ENCODE data around the gene PCDH15. TPM values are rescaled to one million over a fixed set of nuclear protein-coding genes. Genes with fewer than 3 reads are reported as not detected.

PCDH15 gene
- total and polyA plus RNA-seq, 2 experiments from 2014 or later, result 0.29 to 0.66 TPM

DNA sequence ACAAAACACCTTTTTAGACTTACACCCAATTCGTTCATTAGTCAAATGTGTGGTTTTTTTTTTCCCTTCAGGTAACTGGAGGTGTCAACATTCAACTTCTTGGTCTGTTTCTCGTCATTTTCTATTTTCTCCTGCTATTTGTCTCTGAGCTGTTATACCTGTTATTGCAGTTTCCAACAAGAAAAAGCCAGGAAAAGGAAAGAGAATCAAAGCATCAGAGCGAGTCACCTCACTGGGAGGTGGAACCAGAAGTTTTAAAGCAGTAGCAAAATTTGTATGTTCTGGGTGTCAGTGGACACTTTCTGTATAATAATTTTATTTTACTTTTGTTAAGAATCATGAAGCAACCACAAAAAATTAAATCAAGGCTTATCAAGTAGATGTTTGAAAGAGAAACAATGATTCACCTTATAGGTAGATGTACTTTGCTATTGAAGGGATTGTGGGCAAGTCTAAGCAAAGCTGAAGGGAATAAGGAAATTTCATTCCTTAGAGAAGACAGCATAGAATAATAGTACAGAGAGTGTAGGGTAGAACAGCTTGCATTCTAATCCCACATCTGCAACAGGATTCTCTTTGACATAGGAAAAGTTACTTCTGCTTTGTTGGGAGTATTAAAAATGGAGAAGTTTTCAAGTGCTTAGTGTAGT is 675.8 kb downstream of the PCDH15 start (continued):
- TF ChIP-seq, protein P1, sequence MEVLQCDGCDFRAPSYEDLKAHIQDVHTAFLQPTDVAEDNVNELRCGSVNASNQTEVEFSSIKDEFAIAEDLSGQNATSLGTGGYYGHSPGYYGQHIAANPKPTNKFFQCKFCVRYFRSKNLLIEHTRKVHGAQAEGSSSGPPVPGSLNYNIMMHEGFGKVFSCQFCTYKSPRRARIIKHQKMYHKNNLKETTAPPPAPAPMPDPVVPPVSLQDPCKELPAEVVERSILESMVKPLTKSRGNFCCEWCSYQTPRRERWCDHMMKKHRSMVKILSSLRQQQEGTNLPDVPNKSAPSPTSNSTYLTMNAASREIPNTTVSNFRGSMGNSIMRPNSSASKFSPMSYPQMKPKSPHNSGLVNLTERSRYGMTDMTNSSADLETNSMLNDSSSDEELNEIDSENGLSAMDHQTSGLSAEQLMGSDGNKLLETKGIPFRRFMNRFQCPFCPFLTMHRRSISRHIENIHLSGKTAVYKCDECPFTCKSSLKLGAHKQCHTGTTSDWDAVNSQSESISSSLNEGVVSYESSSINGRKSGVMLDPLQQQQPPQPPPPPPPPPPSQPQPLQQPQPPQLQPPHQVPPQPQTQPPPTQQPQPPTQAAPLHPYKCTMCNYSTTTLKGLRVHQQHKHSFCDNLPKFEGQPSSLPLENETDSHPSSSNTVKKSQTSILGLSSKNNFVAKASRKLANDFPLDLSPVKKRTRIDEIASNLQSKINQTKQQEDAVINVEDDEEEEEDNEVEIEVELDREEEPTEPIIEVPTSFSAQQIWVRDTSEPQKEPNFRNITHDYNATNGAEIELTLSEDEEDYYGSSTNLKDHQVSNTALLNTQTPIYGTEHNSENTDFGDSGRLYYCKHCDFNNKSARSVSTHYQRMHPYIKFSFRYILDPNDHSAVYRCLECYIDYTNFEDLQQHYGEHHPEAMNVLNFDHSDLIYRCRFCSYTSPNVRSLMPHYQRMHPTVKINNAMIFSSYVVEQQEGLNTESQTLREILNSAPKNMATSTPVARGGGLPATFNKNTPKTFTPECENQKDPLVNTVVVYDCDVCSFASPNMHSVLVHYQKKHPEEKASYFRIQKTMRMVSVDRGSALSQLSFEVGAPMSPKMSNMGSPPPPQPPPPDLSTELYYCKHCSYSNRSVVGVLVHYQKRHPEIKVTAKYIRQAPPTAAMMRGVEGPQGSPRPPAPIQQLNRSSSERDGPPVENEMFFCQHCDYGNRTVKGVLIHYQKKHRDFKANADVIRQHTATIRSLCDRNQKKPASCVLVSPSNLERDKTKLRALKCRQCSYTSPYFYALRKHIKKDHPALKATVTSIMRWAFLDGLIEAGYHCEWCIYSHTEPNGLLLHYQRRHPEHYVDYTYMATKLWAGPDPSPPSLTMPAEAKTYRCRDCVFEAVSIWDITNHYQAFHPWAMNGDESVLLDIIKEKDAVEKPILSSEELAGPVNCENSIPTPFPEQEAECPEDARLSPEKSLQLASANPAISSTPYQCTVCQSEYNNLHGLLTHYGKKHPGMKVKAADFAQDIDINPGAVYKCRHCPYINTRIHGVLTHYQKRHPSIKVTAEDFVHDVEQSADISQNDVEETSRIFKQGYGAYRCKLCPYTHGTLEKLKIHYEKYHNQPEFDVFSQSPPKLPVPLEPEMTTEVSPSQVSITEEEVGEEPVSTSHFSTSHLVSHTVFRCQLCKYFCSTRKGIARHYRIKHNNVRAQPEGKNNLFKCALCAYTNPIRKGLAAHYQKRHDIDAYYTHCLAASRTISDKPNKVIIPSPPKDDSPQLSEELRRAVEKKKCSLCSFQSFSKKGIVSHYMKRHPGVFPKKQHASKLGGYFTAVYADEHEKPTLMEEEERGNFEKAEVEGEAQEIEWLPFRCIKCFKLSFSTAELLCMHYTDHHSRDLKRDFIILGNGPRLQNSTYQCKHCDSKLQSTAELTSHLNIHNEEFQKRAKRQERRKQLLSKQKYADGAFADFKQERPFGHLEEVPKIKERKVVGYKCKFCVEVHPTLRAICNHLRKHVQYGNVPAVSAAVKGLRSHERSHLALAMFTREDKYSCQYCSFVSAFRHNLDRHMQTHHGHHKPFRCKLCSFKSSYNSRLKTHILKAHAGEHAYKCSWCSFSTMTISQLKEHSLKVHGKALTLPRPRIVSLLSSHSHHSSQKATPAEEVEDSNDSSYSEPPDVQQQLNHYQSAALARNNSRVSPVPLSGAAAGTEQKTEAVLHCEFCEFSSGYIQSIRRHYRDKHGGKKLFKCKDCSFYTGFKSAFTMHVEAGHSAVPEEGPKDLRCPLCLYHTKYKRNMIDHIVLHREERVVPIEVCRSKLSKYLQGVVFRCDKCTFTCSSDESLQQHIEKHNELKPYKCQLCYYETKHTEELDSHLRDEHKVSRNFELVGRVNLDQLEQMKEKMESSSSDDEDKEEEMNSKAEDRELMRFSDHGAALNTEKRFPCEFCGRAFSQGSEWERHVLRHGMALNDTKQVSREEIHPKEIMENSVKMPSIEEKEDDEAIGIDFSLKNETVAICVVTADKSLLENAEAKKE (CRISPR knock-in tag; IDR thresholded peaks at IDR 0.05), result no peak
- no peak for TF ChIP-seq EZH2phosphoT487 (IDR thresholded peaks at IDR 0.05; ENCODE audit: unreplicated experiment)
- no peak for TF ChIP-seq NANOG (IDR thresholded peaks at IDR 0.05; ENCODE audit: borderline replicate concordance)
- no peak for TF ChIP-seq EZH2 (IDR thresholded peaks at IDR 0.05; ENCODE audit: low read depth, unreplicated experiment)
- TF ChIP-seq POLR2AphosphoS5 (IDR thresholded peaks at IDR 0.05; ENCODE audit: low read depth), result no peak

DNA sequence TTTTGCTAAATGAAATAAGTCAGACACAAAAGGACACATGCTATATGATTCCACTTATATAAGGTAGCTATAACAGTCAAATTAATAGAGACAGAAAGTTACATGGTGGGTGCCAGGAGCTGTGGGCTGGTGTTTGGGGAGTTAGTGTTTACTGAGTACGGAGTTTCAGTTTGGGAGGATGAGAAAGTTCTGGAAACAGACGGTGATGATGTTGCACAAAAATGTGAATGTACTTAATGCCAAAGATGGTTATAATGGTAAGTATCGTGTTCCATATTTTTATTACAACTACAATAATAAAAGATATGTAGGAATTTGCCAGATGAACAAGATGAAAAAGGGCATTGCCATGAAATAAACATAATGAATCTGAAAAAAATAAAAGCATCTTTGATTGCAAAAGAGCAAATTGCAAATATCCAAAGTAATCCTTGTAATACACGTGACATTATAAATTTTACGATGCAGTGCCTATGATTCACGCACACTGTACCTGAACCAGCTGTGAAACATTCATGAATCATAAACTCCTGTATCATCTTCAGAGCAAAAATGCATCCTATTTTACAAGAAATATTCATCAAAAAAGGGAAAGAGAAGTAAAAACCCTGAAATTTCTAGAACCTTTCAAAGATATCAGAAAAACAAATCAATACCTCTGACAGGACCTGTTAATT is 676.7 kb downstream of the PCDH15 start:
- Histone ChIP-seq H3K4me1 (ENCODE audit: insufficient read depth) (no peaks in the 10 kb centered on the region), H2AFZ (no peak overlapping the region), H3K36me3 (ENCODE audit: insufficient read depth) (no peaks in the 10 kb centered on the region), H3K27me3 (ENCODE audit: insufficient read depth) (no peaks in the 10 kb centered on the region), H3K9me2 (ENCODE audit: insufficient read depth) (no peaks in the 10 kb centered on the region), H3F3A (replicated peaks; ENCODE audit: low read depth) (no peaks in the 10 kb centered on the region), H3K79me2 (replicated peaks; ENCODE audit: insufficient read depth) (no peaks in the 10 kb centered on the region), H3K4me3 (no peak overlapping the region), H3K4me2 (no peak overlapping the region), H4K20me1 (replicated peaks; ENCODE audit: insufficient read depth) (no peaks in the 10 kb centered on the region), H3K27ac (ENCODE audit: low read depth) (no peak overlapping the region)
- Mint-ChIP-seq H3K27me3 (ENCODE audit: insufficient read depth, low read depth, poor library complexity) (no peaks in the 10 kb centered on the region), H3K27ac (no peak overlapping the region), H3K4me1 (no peaks in the 10 kb centered on the region), H3K4me3 (no peak overlapping the region), H3K36me3 (ENCODE audit: low read depth) (no peaks in the 10 kb centered on the region), H3K9me3 (peaks cover 3% of the 10 kb centered on the region; the same call in 1 of the 3 replicates)
- DNase-seq (ENCODE audit: low spot score), result no peak
- no peak for ATAC-seq
- TF ChIP-seq, protein P2, sequence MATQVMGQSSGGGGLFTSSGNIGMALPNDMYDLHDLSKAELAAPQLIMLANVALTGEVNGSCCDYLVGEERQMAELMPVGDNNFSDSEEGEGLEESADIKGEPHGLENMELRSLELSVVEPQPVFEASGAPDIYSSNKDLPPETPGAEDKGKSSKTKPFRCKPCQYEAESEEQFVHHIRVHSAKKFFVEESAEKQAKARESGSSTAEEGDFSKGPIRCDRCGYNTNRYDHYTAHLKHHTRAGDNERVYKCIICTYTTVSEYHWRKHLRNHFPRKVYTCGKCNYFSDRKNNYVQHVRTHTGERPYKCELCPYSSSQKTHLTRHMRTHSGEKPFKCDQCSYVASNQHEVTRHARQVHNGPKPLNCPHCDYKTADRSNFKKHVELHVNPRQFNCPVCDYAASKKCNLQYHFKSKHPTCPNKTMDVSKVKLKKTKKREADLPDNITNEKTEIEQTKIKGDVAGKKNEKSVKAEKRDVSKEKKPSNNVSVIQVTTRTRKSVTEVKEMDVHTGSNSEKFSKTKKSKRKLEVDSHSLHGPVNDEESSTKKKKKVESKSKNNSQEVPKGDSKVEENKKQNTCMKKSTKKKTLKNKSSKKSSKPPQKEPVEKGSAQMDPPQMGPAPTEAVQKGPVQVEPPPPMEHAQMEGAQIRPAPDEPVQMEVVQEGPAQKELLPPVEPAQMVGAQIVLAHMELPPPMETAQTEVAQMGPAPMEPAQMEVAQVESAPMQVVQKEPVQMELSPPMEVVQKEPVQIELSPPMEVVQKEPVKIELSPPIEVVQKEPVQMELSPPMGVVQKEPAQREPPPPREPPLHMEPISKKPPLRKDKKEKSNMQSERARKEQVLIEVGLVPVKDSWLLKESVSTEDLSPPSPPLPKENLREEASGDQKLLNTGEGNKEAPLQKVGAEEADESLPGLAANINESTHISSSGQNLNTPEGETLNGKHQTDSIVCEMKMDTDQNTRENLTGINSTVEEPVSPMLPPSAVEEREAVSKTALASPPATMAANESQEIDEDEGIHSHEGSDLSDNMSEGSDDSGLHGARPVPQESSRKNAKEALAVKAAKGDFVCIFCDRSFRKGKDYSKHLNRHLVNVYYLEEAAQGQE (IDR thresholded peaks at IDR 0.05; ENCODE audit: unreplicated experiment), result no peak
- TF ChIP-seq NANOG (IDR thresholded peaks at IDR 0.05; ENCODE audit: borderline replicate concordance), result no peak
- no peak for TF ChIP-seq POLR2AphosphoS5 (IDR thresholded peaks at IDR 0.05; ENCODE audit: low read depth)
- no peak for TF ChIP-seq ZNF331 (CRISPR knock-in tag; IDR thresholded peaks at IDR 0.05; ENCODE audit: low read depth)
- TF ChIP-seq JUNB (IDR thresholded peaks at IDR 0.05; ENCODE audit: unreplicated experiment), result no peak
- TF ChIP-seq, protein P3, sequence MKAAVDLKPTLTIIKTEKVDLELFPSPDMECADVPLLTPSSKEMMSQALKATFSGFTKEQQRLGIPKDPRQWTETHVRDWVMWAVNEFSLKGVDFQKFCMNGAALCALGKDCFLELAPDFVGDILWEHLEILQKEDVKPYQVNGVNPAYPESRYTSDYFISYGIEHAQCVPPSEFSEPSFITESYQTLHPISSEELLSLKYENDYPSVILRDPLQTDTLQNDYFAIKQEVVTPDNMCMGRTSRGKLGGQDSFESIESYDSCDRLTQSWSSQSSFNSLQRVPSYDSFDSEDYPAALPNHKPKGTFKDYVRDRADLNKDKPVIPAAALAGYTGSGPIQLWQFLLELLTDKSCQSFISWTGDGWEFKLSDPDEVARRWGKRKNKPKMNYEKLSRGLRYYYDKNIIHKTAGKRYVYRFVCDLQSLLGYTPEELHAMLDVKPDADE (IDR thresholded peaks at IDR 0.05), result no peak
- TF ChIP-seq ZNF114 (CRISPR knock-in tag; IDR thresholded peaks at IDR 0.05), result no peak
- no peak for TF ChIP-seq CREB1 (CRISPR knock-in tag; IDR thresholded peaks at IDR 0.05; ENCODE audit: low read depth)
- no peak for TF ChIP-seq EZH2phosphoT487 (IDR thresholded peaks at IDR 0.05; ENCODE audit: unreplicated experiment)
- no peak for TF ChIP-seq STAT1 (IDR thresholded peaks at IDR 0.05; ENCODE audit: unreplicated experiment)
